Left renal pelvis (tissue), 4 donors: ENCODE data around the gene ZSCAN25. TPM values are rescaled to one million over a fixed set of nuclear protein-coding genes. Genes with fewer than 3 reads are reported as not detected.
"Not testable (repeated sequence)": the region's sequence is repeated elsewhere in the genome, so short reads cannot be mapped to it uniquely, and the experiment has no call there.

ENCODE experiments used
- DNase-seq, 4 donors: peaks; one replicate each; pipeline ENCODE4 v3.0.0-alpha.2; 2013; ENCODE audit warnings: low read depth in 4 of 4, low spot score in 3 of 4
- polyA plus RNA-seq, 4 donors: library from polyadenylated mRNA; unstranded; fragments of 120-200 nt; gene quantifications; one replicate each; pipeline ENCODE4 v1.2.1, GENCODE V29; 2013; ENCODE audit not compliant: insufficient read length in 4 of 4

Gene ZSCAN25
- 10 to 100 TPM; 19.5 to 22.9 (median 19.6) TPM for polyA plus RNA-seq

DNA sequence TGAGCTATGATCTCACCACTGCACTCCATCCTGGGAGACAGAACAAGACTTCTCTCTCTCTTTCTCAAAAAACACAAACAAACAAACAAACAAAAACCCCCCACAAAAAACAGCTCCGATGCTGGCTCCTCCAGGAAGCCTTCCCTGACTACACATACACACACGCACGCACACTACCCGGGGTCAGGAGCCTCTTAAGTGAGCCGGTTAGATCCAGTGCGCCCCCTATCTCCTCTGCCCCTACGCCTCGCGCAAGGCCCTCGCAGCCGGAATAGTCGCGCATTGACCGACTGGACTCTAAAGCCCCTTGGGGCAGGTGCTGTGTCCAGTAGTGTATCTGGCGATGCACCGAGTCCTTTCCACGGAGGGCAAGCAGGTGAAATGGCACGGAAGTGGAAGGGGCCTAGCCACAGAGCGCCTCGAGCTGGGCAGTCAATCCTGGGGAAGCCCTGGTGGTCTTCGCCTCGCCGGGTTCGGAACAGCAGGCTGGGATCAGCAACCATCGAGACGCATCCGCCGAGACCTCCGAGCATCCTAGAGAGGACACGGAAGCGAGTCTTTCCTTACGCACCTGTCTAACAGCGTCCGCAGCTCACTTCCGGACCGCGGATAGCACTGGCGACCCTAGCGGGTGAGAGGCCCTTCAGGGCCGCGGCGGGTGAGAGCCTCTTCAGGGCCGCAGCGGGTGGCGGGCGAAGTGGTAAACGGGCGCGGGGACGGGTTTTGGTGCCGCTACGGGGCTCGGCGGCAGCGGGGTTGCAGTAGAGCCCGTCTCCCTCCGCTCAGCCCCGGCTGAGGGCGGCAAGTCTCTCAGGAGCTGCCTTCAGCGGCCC lies at the start of gene ZSCAN25:
Gene ZSCAN25, plus strand, starts transcription at position 588 of the 833 bp plus-strand sequence. CDS start 2,661 bp downstream, outside the sequence.
- DNase-seq: peak; percentile 88 to 92 (median 90)

DNA sequence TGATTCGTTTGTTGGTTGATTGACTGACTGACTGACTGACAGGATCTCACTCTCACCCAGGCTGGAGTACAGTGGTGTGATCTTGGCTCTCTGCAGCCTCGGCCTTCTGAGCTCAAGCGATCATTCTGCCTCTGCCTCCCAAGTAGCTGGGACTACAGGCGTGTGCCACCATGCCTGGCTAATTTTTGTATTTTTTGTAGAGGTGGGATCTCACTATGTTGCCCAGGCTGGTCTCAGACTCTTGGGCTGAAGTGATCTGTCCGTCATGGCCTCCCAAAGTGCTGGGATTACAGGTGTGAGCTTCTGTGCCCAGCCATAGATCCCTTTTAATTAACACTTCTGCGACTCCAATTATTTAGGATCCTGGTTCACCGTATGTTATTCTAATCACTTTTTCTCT lies 48.0 kb upstream of the ZSCAN25 start:
- not testable (repeated sequence) for DNase-seq

DNA sequence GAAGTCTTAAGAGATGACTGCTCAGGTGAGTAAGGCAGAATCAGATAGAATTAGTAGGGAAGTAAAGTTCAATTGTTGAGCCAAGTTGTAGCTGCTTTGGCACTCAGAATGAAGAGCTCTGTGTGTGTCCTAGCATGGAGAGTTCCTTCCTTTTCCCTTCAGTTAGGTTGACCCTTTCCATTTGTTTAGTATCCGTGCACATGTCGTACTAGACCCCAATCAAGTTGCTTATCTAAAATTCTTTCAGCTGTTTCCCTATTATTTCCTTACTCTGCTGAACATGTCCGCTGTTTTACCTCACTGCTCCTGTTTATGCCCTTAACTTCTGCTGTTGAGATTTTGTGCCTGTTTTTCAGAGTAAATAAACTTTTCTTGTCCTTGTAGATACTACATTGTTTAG lies 45.0 kb upstream of the ZSCAN25 start:
- DNase-seq: no peak

DNA sequence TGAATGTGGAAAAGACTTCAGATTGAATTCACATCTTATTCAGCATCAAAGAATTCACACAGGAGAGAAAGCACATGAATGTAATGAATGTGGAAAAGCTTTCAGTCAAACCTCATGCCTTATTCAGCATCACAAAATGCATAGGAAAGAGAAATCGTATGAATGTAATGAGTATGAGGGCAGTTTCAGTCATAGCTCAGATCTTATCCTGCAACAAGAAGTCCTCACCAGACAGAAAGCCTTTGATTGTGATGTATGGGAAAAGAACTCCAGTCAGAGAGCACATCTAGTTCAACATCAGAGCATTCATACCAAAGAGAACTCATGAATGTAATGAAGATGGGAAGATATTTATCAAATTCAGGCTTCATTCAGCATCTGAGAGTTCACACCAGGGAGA lies 43.5 kb upstream of the ZSCAN25 start:
- DNase-seq: no peak

DNA sequence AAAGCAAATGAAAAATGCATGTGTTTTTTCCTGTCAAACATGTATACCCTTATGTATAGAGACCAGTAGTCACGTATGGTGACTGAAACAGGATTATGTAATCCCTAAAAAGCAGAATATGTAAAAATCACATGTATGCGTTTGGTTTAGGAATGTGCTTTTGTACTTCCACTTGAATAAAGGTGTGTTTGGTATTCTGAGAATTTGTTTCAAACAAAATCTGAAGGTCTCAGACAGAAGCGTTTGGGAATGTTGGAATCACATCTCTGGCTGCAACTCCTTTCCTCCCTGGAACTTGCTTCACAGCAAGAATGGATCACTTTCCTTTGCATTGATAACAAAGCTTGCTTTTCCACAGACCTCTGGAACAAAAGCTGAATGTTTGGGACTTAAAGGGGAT lies 40.5 kb upstream of the ZSCAN25 start:
- DNase-seq: no peak

DNA sequence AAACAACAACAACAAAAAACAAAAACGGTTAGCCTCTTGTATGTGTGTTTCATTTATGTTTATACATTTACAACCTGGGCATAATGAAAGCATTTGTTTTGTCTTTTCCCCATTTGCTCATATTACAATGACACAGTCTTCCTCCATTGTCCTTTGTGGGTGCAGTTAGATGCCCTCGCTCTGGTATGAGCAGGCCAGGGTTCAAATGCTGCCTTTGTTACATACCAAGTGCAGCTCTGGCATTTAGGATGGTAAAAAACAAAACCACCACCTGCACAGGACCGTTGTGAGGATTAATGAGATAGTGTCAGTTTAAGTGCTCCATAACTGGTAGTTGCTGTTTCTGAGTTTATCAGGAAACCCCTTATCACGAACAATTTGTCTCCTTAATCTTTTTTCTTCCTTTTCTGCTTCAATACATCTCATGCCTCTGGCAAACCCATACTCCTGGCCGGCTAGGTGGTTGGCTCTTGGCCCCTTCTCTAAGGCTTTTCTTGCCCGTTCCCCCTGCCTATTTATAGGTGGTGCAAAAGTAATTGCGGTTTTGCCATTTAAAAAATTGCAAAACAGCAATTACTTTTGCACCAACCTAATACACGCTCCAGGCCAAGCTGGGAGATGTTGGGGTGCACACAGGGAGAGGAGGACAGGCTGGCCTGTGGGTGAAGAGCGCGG lies 37.3 kb upstream of the ZSCAN25 start:
- no peak for DNase-seq

DNA sequence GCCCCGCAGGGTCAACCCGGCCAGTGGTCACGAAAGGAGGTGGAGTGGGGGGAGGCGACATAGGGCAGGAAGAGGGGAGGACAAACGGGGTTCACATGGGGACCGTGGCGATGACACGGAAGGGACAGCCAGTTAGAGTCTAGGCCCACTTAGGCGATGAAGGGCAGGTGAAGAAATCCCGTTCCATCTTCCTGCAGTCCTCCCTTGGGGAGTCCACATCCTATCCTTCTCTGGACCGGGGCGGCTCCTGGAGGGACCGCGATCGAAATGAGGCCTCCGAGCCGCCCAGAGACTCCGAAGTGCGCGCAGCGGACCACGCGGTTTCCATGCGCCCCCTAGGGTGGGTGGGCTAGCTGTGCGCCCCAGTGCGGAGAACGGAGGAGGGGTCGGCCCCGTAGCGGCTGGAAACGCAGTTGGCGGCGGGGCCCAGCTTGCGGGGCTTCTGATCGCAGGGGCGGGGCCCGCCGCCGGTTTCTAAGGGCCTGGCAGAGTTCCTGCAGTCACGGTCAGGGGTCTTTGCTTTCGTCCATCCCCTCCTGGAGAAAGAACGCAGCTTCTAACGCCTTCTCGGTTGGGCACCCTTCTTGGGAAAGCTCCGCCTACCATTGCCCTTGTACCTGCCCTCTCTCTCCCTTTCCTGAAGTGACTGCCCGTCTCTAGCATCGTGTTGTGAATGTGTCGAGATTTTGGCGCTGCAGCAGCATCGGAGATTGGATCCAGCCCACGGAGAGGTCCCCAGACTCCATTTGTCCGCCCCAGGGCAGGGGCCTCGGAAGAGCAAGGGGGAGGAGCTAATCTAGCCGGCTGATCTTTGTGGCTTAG lies 36.6 kb upstream of the ZSCAN25 start:
- DNase-seq: peak; percentile 35 to 50 (median 46)

DNA sequence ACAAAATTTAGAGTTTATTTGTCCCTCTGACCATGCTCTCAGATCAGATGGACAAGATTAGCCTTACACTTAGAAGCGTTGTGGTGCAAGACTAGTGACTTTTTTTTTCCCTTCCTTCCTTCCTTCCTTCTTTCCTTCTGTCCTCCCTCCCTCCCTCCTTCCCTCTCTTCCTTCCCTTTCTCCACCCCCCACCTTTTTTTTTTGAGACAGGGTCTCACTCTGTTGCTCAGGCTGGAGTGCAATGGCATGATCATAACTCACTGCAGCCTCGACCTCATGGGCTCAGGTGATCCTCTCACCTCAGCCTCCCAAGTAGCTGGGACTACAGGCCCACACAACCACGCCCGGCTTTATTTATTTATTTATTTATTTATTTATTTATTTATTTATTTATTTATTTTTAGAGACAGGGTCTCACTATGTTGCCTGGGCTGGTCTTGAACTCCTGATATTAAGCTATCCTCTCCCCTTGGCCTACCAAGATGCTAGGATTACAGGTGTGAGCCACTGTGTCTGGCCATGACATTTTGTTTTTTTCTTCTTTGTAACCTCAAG lies 35.9 kb upstream of the ZSCAN25 start:
- DNase-seq: not testable (repeated sequence)

DNA sequence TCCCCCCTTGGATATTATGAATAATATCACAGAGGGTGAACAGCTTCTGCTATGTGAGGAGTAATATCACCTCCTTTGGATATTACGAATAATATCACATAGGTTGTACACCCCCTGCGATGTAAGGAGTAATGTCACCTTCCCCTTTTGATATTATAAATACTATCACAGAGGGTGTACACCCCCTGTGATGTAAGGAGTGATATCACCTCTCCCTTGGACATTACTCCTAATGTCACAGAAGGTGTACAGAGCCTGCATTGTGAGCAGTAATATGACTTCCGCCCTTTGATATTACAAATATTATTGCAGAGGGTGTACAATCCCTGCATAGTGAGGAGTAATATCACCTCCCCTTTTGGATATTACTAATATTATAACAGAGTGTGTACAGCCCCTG lies 27.9 kb upstream of the ZSCAN25 start:
- DNase-seq: no peak

DNA sequence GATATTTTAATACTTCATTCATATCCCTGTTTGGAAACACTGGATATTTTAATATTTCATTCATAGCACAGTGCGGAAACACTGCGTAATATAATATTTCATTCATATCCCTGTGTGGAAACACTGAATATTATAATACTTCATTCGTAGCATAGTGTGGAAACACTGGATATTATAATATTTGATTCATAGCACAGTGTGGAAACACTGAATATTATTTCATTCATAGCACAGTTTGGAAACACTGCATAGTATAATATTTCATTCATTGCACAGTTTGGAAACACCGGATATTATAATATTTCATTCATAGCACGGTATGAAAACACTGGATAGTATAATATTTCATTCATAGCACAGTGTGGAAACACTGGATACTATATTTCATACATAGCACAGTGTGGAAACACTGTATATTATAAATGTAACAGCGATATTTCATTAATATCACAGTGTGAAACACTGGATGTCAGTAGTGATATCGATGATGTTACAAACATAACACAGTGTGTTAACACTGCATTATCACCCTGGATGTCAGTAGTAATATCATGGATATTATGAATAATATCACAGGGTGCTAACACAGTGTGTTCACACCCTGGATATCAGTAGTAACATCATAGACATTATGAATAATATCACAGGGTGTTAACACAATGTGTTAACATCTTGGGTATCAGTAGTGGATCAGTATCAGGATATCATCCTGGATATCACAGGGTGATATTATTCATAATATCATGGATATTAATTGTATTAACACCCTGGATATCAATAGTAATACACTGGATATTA lies 21.6 kb upstream of the ZSCAN25 start:
- no peak for DNase-seq

DNA sequence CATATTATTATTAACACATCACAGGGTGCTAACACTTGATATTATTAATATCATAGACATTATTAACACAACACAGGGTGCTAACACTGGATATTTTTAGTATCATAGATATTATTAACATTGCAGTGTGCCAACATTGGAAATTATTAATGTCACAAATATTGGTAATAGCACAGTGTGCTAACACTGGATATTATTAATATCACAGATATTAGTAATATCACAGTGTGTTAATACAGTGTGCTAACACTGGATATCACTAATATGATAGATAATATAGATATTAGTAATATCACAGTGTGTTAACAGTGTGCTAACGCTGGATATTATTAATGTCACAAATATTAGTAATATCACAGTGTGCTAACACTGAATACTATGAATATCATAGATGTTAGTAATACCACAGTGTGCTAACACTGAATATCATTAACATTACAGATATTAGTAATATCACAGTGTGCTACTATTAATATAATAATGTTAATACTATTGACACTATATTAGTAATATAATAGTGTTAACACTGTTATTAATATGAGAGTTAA lies 20.3 kb upstream of the ZSCAN25 start:
- no peak for DNase-seq

DNA sequence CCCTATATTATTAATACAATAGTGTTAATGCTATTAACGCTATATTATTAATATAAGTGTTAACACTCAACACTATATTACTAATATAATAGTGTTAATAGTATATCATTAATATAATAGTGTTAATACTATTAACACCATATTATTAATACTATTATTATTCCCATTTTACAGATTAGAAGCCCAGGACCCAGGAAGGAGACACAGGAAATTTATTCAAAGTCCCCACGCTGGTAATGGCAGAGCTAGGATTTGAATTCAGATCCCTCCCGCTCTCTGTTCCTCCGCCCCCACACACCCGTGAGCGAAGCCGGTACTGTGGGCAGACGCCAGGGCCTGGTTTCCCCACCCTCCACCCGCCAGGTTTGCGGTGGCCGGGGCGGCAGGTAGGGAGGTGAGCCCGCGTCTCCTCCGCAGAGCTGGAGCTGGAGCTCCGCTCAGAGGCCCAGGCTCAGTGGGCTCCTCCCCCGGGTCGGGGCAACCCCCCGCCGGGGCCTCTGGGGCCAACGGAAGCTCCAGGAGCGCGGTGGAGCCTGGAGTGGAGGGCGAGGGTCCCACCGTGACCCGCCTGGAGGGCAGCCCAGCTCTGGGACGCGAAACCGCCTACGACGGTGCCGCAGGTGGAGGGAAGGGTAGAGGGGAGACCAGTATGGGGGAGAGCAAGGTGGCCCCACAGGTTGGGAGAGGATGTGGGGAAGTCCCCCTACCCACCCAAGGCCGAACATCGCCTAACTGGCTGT lies 18.8 kb upstream of the ZSCAN25 start, which contains the start of gene TMEM225B:
Gene TMEM225B, plus strand, starts transcription at position 506 of the 740 bp plus-strand sequence. CDS start 6,122 bp downstream, outside the sequence.
- DNase-seq: no peak

DNA sequence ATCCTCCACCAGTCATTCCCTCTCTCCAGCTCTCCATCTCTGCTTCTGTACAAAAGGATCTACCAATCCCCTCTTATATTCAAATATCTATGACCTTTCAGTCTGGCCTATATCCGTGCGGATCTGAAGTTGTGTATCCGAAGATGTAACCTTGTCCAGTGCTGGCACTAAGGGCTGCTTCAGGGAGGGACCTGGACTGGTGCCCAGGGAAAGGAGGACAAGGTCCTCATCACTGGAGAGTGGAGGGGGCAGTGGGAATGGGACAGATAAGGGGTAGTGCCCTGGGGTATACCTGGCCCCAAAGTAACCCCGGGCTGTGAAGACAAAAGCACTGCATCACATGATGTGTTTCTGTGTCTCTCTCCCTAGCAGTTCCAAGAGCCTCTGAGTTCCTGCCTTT lies 16.9 kb upstream of the ZSCAN25 start:
- DNase-seq: no peak

DNA sequence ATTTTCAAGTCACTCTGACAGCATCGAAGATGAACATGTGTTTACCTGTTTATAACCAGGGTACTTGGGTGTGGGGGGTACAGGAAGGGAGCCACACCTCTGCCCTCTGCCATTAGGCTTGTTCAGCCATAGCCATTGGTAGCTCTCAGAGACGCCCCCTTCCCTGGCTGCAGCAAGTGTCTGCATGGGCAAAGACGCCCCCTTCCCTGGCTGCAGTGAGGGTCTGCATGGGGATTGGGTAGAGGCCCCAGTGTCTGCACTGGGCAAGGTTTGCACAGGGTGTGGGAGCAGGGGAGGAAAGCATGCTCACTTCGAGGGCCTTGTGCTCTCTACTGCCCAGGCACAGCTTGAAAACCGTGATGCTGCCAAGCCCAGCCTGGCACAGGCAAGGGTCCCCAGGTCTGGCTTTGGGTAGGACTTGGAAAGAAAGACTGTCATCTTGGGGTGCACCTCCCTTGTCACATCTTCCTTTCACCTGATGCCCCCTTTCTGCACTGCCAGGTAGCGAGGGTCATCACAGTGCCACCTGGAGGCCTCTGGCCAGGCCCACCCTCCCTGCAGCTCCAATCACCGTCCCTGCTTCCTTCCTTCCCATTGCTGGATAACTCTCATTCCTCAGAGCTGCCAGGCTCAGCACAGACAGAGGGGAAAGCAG lies 15.0 kb upstream of the ZSCAN25 start:
- DNase-seq: no peak

DNA sequence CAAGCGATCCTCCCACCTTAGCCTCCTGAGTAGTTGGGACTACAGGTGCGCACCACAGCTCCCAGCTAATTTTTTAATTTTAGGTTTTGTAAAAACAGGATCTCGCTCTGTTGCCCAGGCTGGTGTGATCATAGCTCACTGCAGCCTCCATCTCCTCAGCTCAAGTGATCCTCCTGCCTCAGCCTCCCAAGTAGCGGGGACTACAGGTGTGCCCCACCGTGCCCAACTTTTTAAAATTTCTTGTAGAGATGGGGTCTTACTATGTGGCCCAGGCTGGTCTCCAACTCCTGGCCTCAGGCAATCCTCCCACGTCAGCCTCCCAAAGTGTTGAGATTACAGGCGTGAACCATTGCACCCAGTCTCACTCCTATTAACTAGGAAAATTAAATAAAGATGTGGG lies 11.2 kb upstream of the ZSCAN25 start:
- DNase-seq: no peak

DNA sequence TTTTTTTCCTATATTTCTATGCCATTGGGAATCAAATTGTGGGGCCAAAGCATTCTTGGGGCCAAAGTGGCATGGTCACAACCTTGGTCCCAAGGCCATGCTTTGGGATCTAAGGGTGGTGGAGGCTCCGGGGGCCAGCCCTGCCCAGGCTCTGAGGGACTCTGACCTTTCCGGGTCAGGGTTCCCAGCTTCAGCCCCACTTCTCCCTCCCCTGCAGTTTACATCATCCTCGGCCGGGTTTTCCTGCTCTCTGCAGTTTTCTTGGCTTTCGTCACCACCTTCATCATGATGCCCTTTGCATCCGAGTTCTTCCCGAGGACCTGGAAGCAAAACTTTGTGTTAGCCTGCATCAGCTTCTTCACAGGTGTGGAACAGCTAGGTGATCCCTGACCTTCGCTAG lies 10.2 kb upstream of the ZSCAN25 start:
- no peak for DNase-seq

DNA sequence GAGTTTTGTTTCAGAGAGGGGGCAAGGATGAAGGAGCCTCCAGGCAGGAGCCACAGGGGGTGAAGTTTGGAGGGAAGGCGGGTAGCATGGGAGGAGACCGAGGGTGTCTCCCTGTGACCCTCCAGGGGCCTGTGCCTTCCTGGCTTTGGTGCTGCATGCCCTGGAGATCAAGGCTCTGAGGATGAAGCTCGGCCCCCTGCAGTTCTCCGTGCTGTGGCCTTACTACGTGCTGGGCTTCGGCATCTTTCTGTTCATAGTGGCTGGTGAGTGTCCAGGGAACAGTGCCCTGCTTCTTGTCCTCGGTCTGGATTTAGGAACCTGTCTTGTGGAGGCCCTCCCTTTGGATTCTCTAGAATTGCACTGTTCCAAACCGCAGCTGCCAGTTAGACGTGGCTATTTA lies 9.2 kb upstream of the ZSCAN25 start:
- DNase-seq: no peak

DNA sequence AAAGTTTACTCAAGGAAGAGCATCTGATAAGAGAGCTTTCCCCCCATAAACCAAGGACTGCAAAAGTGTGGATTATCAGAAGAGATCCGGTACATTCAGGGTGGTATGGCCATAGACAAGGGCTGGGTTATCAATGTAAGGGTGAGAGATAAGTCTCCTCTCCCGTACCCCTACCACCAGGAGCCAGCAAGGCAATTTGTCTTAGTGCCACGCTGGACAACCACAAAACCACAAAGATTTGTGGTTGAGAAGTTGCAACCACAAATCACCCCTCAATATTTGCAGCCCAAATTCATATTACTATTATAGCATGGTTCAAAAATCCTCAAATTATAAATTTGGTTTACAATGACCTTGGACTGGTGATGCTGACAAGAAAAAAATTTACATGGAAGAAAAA lies 2.3 kb upstream of the ZSCAN25 start:
- no peak for DNase-seq
